ENCODE results near the gene PRSS57.

PRSS57 gene

GRCh38 chr19:647566-648284 lies 47.5 kb downstream of the PRSS57 start:
- H3K27ac ChIP-seq, result no peak overlapping the region

DNA sequence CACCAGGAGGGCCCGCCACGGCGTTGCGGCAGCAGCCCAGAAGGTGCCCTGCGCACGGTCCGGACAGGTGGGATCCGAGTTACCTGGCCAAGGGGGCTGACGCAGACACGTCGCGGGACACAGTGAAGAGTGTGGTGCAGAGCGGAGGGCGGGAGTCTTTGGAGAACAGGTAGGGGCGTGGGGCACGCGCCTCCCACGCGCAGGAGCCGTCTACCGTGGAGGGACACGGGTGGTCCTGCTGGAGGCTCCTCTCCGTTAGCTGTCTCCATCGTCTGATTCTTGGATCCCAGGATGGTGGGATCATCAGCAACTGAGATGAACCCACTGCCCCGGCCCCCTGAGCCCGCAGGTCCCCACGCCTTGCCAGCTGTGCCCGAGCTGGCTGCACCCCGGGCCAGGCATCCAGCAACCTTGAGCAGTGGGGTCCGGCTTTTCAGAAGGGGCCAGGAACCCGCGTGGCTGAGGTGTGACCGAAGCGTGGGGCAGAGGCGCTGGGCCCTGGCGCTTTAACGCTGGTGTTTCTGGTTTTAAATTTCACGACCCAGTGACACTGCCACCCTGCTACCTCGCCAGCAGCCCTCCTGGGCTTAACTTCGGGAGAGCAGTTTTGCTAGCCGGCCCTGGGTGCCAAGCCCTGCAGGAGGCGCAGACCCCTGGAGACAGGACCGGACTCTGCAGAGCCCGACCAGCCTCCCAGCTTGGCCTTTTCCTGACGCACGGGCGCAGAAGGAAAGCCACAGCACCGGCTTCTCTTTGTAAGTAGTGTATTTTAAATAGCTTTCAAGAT lies 48.3 kb downstream of the PRSS57 start:
- no peak overlapping the region for H3K27ac ChIP-seq
- TF ChIP-seq, protein P1, sequence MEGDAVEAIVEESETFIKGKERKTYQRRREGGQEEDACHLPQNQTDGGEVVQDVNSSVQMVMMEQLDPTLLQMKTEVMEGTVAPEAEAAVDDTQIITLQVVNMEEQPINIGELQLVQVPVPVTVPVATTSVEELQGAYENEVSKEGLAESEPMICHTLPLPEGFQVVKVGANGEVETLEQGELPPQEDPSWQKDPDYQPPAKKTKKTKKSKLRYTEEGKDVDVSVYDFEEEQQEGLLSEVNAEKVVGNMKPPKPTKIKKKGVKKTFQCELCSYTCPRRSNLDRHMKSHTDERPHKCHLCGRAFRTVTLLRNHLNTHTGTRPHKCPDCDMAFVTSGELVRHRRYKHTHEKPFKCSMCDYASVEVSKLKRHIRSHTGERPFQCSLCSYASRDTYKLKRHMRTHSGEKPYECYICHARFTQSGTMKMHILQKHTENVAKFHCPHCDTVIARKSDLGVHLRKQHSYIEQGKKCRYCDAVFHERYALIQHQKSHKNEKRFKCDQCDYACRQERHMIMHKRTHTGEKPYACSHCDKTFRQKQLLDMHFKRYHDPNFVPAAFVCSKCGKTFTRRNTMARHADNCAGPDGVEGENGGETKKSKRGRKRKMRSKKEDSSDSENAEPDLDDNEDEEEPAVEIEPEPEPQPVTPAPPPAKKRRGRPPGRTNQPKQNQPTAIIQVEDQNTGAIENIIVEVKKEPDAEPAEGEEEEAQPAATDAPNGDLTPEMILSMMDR (conservative IDR thresholded peaks at IDR 0.05), result no peak

More at GRCh38 chr19:647566-648284, 47.5 kb downstream of the PRSS57 start:
- TF ChIP-seq, protein P1 (conservative IDR thresholded peaks at IDR 0.05), result no peak

DNA sequence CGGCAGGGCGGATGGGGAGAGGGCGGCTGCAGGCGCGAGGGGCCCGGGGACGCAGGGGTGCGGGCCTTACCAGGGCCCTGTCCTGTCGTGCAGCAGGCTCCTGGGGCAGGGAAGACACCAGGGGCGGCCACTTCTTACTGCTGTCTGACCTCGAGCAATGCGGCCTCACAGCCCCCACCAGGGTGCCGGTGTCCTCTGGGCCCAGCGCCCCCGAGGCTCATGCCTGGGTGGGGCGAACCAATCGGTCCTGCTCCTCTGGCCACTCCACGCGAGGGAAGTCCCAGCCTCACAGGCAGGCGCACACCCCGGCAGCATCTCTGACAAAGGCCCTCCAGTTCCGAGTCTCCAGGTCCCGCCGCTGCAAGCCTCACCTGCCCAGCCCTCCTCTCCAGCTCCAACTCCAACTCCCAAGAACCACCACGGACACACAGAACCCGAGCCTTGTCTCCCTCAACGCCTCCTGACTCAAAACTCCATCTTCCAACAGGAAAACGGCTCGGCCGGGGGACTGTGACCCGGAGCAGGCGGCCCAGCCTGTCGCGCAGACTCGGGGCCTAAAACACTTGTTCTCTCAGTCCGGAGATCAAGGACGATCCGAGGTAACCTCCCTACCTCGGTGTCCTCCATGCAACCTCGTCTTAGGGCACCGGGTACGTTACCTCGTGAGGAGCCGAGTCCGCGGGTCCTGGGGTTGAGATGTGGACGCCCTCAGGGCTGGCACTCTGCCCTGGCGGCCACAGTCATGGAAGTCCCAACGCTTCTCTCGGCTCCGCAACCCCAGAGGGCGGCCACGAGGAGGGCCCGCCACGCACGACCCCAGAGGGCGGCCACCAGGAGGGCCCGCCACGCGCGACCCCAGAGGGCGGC lies 49.1 kb downstream of the PRSS57 start:
- TF ChIP-seq, protein P1 (conservative IDR thresholded peaks at IDR 0.05), result no peak
- no peak overlapping the region for H3K27ac ChIP-seq

GRCh38 chr19:644789-645188 lies 50.5 kb downstream of the PRSS57 start:
- no peak overlapping the region for H3K27ac ChIP-seq

DNA sequence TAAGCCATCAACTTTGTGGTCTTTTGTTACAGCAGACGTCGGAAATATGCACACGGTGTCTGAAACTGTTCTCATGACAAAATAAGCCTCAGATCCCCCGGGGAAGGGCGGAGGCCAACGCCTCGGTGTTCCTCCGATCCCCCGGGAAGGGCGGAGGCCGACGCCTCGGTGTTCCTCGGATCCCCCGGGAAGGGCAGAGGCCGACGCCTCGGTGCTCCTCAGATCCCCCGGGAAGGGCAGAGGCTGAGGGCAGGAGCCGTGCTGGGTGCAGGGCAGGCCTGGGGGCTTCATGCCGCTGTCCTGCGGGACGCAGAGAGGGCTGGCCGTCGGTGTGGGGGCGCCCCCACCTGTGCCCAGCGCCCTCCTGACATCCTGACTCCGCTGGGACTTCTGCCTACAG lies 50.9 kb downstream of the PRSS57 start:
- TF ChIP-seq, protein P1 (conservative IDR thresholded peaks at IDR 0.05), result no peak

More at GRCh38 chr19:644789-645188, 50.5 kb downstream of the PRSS57 start:
- TF ChIP-seq, protein P1 (conservative IDR thresholded peaks at IDR 0.05), result no peak

GRCh38 chr19:643736-644135 lies 51.5 kb downstream of the PRSS57 start:
- TF ChIP-seq, protein P1 (conservative IDR thresholded peaks at IDR 0.05), result no peak
- no peak overlapping the region for H3K27ac ChIP-seq

More for the DNA sequence above, 50.9 kb downstream of the PRSS57 start:
- no peak overlapping the region for H3K27ac ChIP-seq
